PC-9 (cell line): ENCODE results near the gene SPDYE2.
"Not testable (repeated sequence)": the region's sequence is repeated elsewhere in the genome, so short reads cannot be mapped to it uniquely, and the experiment has no call there.

Experiments
- EZH2 ChIP-seq: fragments of 200-600 bp; sonication (generic); IDR thresholded peaks from 2 replicates; pipeline ENCODE4 v1.8.0; 2017; ENCODE audit warnings: antibody characterized with exemption, low read depth
- TF ChIP-seq, protein P1 (sequence below): fragments of 200-600 bp; sonication (generic); conservative IDR thresholded peaks from 2 replicates; pipeline ENCODE4 v1.6.1; 2017; ENCODE audit warnings: mixed run types, antibody characterized with exemption, mild to moderate bottlenecking, moderate library complexity

DNA sequence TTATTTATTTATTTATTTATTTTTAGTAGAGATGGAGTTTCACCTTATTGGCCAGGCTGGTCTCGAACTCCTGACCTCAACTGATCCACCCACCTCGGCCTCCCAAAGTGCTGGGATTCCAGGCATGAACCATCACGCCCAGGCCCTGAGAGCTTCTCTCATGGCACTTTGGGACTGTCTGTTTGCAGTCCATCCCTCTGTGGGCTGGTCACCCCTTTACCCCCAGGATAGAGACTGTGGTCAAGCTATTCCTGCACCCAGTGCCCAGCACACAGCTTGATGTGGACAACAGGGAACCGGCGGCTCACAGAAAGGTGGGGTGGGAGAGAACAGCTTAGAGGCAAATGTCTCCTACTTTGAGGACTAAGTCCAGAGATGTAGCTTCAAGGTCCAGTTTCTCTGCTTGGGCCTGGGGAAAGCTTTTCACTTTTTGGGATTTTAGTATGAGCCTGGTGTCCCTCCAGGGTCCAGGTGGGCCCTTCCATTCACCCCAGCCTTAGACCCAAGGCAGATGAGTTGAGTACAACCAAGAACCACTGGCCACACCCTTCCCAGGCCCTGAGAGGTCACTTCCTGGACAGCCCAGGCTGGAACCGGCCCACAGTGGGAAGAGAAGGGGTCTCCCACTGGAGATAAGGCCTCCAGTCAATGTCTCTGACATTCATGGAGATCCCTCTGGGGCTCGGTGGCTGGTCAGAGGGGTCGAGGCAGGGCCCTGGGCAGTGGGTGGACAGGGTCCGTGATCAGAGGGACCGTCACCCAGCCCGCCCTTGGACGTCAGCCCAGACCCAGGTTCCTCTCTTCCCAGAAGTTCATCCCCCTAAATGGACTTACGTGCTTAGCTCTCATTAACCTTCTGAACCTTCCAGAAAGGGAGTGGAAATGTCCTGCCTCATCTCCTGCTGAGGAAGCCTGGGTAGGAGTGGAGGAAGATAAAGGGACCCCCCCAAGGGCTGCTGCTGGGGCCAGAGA lies 22.9 kb upstream of the SPDYE2 start:
- TF ChIP-seq EZH2, result not testable (repeated sequence)
- TF ChIP-seq, protein P1, sequence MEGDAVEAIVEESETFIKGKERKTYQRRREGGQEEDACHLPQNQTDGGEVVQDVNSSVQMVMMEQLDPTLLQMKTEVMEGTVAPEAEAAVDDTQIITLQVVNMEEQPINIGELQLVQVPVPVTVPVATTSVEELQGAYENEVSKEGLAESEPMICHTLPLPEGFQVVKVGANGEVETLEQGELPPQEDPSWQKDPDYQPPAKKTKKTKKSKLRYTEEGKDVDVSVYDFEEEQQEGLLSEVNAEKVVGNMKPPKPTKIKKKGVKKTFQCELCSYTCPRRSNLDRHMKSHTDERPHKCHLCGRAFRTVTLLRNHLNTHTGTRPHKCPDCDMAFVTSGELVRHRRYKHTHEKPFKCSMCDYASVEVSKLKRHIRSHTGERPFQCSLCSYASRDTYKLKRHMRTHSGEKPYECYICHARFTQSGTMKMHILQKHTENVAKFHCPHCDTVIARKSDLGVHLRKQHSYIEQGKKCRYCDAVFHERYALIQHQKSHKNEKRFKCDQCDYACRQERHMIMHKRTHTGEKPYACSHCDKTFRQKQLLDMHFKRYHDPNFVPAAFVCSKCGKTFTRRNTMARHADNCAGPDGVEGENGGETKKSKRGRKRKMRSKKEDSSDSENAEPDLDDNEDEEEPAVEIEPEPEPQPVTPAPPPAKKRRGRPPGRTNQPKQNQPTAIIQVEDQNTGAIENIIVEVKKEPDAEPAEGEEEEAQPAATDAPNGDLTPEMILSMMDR, result not testable (repeated sequence)
